ENCODE measurements around the gene NDUFB3.

DNA sequence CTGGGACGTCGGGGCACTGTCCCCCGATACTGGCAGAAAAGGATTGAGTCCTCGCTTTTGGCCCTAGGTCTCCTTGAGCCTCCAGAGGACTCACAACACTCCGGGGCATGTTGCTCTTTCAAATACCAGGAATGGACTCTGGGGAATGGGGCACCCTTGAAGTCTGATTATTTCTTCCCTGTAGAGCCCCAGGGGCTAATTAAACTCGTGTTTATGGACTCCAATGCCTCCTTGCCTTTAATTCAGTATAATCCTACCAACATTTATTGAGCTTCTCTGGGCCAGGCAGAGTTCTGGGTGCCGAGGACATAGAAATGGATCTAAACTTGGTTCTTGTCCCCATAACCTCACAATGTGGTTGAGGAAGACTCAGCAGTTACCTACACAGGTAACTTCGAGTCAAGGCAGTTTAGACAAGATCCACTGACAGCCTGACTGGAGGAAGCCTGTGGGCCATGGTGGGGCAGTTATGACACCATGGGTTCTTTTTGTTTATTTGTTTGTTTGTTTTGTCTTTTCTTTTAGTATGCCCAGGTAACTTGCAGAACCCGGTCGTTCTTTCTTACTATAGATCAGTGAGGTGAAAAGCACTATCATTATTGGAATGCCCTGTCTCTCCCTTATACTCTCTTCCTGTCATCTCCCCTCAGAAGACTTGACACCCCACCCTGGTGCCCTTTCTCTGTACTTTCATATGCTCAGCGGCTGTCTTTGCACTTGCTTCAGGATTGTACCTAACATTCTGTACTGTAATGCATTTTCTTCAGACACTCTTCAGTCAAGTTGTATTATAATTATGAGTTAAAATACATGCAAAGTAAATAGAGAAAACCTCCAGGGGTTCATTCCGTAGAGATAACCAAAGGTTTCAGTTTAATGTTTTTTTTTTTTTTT, 47.4 kb downstream of the NDUFB3 start:
- no peak for TF ChIP-seq GATA2 (IDR thresholded peaks at IDR 0.05; ENCODE audit: low read depth, low read length)
- no peak for TF ChIP-seq GATA3 (IDR thresholded peaks at IDR 0.05; ENCODE audit: low read depth, low read length)
